Vagina (tissue), 2 donors: Measurements from ENCODE around the gene SH3TC2. TPM values are rescaled to one million over a fixed set of nuclear protein-coding genes. Genes with fewer than 3 reads are reported as not detected.

Source experiments
- DNase-seq, 2 donors: peaks; one replicate each; pipeline ENCODE4 v3.0.0-alpha.2; 2017; ENCODE audit errors: extremely low spot score in 2 of 2
- H3K27ac ChIP-seq: fragments of 200-600 bp; sonication (generic); one replicate; pipeline ENCODE4 v1.5.1; 2019
- H3K27me3 ChIP-seq: fragments of 200-600 bp; sonication (generic); one replicate; pipeline ENCODE4 v1.5.1; 2019
- H3K36me3 ChIP-seq, 2 donors: fragments of 200-600 bp; sonication (generic); one replicate each; pipeline ENCODE4 v1.5.1; 2017 to 2019
- H3K4me1 ChIP-seq: fragments of 200-600 bp; sonication (generic); one replicate; pipeline ENCODE4 v1.5.1; 2019
- H3K4me3 ChIP-seq, 2 donors: fragments of 200-600 bp; sonication (generic); 1 replicate in 1 of 2; 2 replicates in 1 of 2; pipeline ENCODE4 v1.5.1; 2016 to 2019
- H3K9me3 ChIP-seq: fragments of 200-600 bp; sonication (generic); one replicate; pipeline ENCODE4 v1.5.1; 2019
- POLR2A ChIP-seq, 2 donors: fragments of 450-650 bp; IDR thresholded peaks; one replicate each; pipeline ENCODE4 v1.6.1; 2017; ENCODE audit warnings: antibody characterized with exemption in 2 of 2, mild to moderate bottlenecking in 2 of 2, moderate library complexity in 2 of 2
- POLR2AphosphoS5 ChIP-seq, 2 donors: sonication (generic); formaldehyde crosslinking; IDR thresholded peaks; one replicate each; pipeline ENCODE4 v1.9.0; 2017; ENCODE audit warnings: antibody characterized with exemption in 2 of 2, mild to moderate bottlenecking in 2 of 2, low read depth in 1 of 2; ENCODE audit not compliant: insufficient read depth in 1 of 2
- intact Hi-C: fragments of 100-400 bp; cut with DNase I; formaldehyde crosslinking; loops from one replicate; pipeline ENCODE4 v1.15.1; 2023
- total RNA-seq: library from RNA; depleted of rRNA; stranded (reverse); fragments of >200 nt; gene quantifications from one replicate; pipeline ENCODE4 v1.2.3, GENCODE V29; 2016
- TF ChIP-seq, protein P1 (sequence below), 3 experiments: fragments of 450-650 bp in 2 of 3; fragments of 200-600 bp in 1 of 3; sonication (generic) in 1 of 3; IDR thresholded peaks; one replicate each; pipeline ENCODE4 v1.5.1; 2017 to 2019; ENCODE audit warnings: antibody characterized with exemption in 3 of 3, mild to moderate bottlenecking in 2 of 3, moderate library complexity in 2 of 3

The SH3TC2 gene
- total RNA-seq, 1 donor from 2014 or later = 2.0 TPM

DNA sequence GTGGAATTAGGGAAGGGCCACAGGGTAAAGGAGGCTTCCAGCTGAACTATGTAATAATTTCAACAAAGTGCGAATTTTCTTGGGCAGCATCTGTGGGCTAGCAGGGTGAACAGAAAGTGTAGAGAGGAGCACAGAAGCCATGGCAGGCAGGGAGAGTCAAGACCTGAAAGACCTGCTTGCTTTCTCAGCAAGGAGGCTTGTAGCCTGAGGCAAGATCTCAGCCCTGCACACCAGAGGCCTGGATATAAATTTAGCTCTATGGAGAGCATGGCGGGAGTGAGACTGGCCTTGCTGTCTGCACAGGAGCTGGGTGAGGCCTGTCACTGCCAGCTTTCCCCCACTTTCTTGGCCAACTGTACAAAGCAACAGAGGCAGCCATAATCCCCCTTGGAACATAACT lies 32.1 kb upstream of the SH3TC2 start:
- Histone ChIP-seq H3K36me3 (no peaks in the 10 kb centered on the region), H3K4me3 (no peak overlapping the region), H3K4me1 (no peaks in the 10 kb centered on the region), H3K9me3 (peaks cover 10% of the 10 kb centered on the region), H3K27ac (no peak overlapping the region), H3K27me3 (no peaks in the 10 kb centered on the region)
- intact Hi-C loops = no loop called here
- TF ChIP-seq POLR2A (IDR thresholded peaks at IDR 0.05) (no peak), POLR2AphosphoS5 (IDR thresholded peaks at IDR 0.05; ENCODE audit: insufficient read depth in 1 of 2, low read depth in 1 of 2) (no peak)
- TF ChIP-seq, protein P1, sequence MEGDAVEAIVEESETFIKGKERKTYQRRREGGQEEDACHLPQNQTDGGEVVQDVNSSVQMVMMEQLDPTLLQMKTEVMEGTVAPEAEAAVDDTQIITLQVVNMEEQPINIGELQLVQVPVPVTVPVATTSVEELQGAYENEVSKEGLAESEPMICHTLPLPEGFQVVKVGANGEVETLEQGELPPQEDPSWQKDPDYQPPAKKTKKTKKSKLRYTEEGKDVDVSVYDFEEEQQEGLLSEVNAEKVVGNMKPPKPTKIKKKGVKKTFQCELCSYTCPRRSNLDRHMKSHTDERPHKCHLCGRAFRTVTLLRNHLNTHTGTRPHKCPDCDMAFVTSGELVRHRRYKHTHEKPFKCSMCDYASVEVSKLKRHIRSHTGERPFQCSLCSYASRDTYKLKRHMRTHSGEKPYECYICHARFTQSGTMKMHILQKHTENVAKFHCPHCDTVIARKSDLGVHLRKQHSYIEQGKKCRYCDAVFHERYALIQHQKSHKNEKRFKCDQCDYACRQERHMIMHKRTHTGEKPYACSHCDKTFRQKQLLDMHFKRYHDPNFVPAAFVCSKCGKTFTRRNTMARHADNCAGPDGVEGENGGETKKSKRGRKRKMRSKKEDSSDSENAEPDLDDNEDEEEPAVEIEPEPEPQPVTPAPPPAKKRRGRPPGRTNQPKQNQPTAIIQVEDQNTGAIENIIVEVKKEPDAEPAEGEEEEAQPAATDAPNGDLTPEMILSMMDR (IDR thresholded peaks at IDR 0.05) = no peak
- DNase-seq = no peak

DNA sequence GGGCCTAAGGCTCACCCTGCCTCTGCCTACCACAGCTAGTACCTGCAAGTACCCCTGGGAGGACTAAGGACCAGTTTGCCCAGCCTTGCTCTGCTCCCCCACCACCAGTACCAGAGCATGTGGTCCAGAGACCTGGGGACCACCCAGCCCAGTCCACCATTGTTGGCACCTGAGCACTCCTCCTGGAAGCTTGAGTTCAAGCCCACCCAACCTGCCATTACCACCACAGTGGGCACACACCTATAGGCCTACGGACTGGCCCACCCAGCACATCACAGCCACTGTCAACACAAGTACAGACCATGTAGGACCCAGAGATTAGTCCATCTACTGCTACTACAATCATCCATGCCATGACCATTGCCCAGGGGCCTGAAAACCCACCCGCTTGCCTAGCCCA lies 30.8 kb upstream of the SH3TC2 start:
- Histone ChIP-seq H3K27me3 (no peaks in the 10 kb centered on the region), H3K4me1 (no peaks in the 10 kb centered on the region), H3K4me3 (no peak overlapping the region), H3K36me3 (no peaks in the 10 kb centered on the region), H3K9me3 (peaks cover 6% of the 10 kb centered on the region), H3K27ac (no peak overlapping the region)
- TF ChIP-seq POLR2AphosphoS5 (IDR thresholded peaks at IDR 0.05; ENCODE audit: insufficient read depth in 1 of 2, low read depth in 1 of 2) = no peak
- TF ChIP-seq POLR2A (IDR thresholded peaks at IDR 0.05) = no peak
- TF ChIP-seq, protein P1 (IDR thresholded peaks at IDR 0.05) = no peak
- no peak for DNase-seq
- intact Hi-C loops = no loop called here

DNA sequence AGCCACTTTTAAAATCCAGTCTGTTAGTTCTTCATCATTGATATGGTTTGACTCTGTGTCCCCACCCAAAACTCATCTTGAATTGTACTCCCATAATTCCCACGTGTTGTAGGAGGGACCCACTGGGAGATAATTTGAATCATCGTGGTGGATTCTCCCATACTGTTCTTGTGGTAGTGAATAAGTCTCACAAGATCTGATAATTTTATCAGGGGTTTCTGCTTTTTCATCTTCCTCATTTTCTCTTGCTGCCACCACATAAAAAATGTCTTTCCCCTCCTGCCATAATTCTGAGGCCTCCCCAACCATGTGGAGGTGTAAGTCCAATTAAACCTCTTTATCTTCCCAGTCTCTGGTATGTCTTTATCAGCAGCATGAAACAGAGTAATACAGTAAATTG lies 26.9 kb upstream of the SH3TC2 start:
- DNase-seq = no peak
- Histone ChIP-seq H3K4me1 (no peaks in the 10 kb centered on the region), H3K4me3 (no peak overlapping the region), H3K36me3 (no peaks in the 10 kb centered on the region), H3K27me3 (no peaks in the 10 kb centered on the region), H3K9me3 (no peaks in the 10 kb centered on the region), H3K27ac (no peak overlapping the region)
- intact Hi-C loops = no loop called here
- TF ChIP-seq POLR2AphosphoS5 (IDR thresholded peaks at IDR 0.05; ENCODE audit: insufficient read depth in 1 of 2, low read depth in 1 of 2) = no peak
- TF ChIP-seq POLR2A (IDR thresholded peaks at IDR 0.05) = no peak
- TF ChIP-seq, protein P1 (IDR thresholded peaks at IDR 0.05) = no peak

DNA sequence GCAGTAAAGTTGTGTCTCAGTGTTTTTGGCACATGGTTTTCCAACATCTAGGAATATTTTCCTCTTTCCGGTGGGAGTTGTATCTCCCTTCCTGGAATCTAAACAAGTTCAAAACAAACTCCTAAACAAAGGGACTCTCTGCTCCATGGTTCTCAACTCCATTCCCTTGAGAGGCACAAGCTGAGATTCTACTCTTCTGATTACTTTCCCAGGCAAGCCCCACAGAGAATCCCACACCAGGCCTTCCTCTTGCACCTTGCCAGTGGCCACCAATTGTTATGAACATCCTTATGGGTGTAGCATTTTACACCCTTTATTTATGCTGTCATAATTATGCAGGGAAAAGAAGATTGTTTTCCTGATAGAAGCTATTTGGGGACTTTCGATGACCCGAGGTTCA lies 25.8 kb upstream of the SH3TC2 start:
- Histone ChIP-seq H3K36me3 (no peaks in the 10 kb centered on the region), H3K4me1 (no peaks in the 10 kb centered on the region), H3K27me3 (no peaks in the 10 kb centered on the region), H3K9me3 (no peaks in the 10 kb centered on the region), H3K27ac (no peak overlapping the region), H3K4me3 (no peak overlapping the region)
- no peak for DNase-seq
- intact Hi-C loops = no loop called here
- TF ChIP-seq POLR2AphosphoS5 (IDR thresholded peaks at IDR 0.05; ENCODE audit: insufficient read depth in 1 of 2, low read depth in 1 of 2) = no peak
- no peak for TF ChIP-seq POLR2A (IDR thresholded peaks at IDR 0.05)
- TF ChIP-seq, protein P1 (IDR thresholded peaks at IDR 0.05) = no peak

DNA sequence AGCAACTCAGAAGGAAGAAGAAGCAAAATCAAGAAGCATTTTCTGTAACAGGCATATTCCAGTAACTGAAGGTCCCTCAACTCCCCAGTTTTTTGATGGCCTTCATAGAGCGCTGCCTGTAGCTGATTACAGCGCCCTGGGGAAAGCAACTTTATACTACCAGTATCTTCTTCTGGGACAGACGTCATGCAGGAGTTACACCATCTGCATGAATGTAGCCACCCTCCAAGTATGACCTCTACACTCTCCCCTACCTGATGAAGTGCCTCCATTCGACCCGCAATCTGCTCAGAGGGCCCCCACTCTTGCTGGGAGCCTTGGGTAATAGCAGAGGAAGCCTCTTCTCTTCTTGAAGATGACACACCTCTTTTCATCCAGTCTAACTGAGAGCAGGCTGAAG lies 21.0 kb upstream of the SH3TC2 start:
- H3K27me3 ChIP-seq = no peaks in the 10 kb centered on the region
- H3K27ac ChIP-seq = no peak overlapping the region
- no peaks in the 10 kb centered on the region for H3K36me3 ChIP-seq
- H3K4me1 ChIP-seq = no peaks in the 10 kb centered on the region
- no peaks in the 10 kb centered on the region for H3K9me3 ChIP-seq
- no peak for TF ChIP-seq POLR2A (IDR thresholded peaks at IDR 0.05)
- TF ChIP-seq, protein P1 (IDR thresholded peaks at IDR 0.05) = no peak
- no peak for TF ChIP-seq POLR2AphosphoS5 (IDR thresholded peaks at IDR 0.05; ENCODE audit: insufficient read depth in 1 of 2, low read depth in 1 of 2)
- H3K4me3 ChIP-seq = no peak overlapping the region
- intact Hi-C loops = no loop called here
- peak in 1 of 2 donors; percentile 14 for DNase-seq
